HG03135 (cell line): ENCODE measurements around the gene SYT17.

ENCODE experiments used
- ATAC-seq: cut with Tn5 transposase; IDR thresholded peaks from one replicate; pipeline ENCODE4 v1.9.1; 2021; ENCODE audit warnings: mild to moderate bottlenecking, moderate library complexity; ENCODE audit not compliant: unreplicated experiment

Gene SYT17

GRCh38 chr16:19138601-19139000, 29.4 kb upstream of the SYT17 start:
- no peak for ATAC-seq

GRCh38 chr16:19139436-19140091, 28.5 kb upstream of the SYT17 start:
- no peak for ATAC-seq

- ATAC-seq = no peak
These were observed 27.6 kb upstream of the SYT17 start for GRCh38 chr16:19140396-19140795.

DNA sequence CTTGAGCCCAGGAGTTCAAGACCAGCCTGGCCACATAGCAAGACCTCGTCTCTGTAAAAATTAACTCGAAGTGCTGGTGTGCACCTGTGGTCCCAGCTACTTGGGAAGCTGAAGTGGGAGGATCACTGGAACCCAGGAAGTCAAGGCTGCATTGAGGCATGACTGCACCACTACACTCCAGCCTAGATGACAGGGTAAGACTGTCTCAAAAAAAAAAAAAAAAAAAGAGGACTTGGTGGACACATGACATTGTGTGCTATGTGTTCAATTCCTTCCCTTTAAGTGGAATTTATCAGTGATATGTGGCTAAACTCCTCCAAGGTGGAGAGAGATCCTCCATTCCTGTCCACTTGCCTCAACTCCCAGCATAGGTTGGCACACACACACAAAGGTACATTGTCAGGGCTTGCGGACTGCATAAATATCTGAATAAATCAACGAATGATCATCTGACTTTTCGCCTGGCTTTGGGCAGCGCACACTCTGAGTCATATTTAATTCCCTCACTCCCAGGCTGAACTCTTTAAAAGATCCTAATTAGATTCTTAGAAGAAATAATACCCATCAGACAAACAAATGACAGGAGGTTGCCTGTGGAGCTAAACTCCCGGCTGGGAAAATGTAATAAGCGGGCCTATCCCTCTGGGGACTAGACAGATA, 25.0 kb upstream of the SYT17 start:
- no peak for ATAC-seq

DNA sequence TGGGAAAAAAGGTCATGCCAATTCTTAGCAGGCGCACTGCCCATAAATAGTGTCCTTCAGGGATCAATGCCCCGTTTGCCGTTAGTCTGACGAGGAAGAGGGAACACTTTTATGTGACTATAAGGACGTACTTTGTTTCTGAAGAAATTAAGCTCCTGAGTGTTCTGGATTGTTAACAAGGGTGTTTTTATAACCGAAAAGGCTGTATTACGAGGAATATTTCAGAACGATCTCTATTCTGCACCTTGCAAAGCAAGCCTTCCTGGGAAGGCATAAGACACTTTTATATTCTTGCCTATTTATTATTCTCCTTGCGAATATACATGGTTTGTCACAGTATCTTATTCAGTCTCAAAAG, 24.5 kb upstream of the SYT17 start:
- ATAC-seq = no peak

DNA sequence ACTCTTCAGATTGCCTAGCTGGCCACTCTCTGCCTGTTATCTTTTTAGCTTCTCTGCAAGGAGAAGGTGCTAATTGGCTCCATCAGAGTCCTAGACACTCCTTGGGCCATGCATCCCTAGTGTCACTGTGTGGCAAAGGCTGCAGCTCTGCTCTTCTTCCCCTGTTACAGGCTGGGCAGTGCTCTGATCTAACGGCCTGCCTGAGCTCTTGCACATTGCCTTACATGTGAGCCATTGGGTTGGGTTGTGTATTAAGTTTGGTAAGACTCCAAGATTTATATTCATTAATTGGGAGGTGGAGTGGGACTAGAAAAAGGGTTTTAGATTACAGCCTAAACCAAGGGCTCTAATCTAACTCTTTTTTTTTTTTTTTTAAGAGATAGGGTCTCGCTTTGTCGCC, 23.0 kb upstream of the SYT17 start:
- no peak for ATAC-seq

DNA sequence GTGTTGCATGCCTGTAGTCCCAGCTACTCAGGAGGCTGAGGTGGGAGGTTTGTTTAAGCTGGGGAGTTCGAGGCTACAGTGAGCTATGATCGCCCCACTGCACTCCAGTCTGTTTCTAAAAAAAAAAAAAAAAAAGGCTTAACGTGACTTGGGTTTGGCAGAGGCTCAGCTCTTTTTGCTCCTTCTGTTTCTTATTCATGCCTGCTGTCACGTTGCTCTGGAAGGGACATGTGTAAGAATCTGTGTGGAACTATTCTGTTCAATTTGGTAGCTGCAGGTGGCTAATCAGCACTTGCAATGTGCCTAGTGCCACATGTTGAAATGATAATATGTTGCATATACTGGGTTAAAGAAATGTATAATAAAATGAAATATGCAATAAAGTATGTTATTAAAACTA, 20.9 kb upstream of the SYT17 start:
- ATAC-seq = no peak

DNA sequence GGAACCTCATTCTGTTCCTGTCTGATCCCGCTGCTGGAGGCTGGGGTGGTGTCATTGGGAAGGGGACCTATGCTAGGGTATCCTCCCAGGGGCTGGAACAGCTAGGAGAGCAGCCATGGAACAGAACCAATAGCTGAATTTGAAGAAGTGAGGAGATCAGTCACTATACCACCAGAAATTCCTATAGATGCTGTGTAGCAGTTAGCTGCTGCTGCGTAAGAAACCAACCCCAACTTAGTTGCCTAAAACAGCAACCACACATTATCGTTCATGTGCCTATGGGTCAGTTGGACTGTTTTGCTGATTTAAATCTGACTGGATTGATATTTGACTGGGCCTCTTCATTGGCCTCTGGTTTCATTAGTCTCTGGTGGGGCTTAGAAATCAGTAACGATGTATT, 20.4 kb upstream of the SYT17 start:
- no peak for ATAC-seq

- no peak for ATAC-seq
These were observed 19.9 kb upstream of the SYT17 start for GRCh38 chr16:19148189-19148588.

GRCh38 chr16:19151310-19151709, 16.7 kb upstream of the SYT17 start:
- no peak for ATAC-seq

DNA sequence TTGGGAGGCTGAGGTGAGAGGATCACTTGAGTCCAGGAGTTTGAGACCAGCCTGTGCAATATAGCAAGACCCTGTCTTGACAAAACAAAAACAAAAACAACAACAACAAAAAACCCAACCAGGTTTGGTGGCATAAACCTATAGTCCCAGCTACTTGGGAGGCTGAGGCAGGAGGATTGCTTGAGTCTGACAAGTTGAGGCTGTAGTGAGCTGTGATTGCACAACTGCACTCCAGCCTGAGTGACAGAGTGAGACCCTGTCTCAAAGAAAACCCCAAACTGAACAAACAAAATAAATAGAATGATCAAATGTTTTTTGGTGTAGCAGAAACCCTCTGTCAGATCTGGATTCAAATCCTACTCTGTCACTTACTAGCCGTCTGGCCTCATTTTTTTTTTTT, 16.0 kb upstream of the SYT17 start:
- ATAC-seq = no peak

GRCh38 chr16:19153876-19154275, 14.2 kb upstream of the SYT17 start:
- no peak for ATAC-seq

DNA sequence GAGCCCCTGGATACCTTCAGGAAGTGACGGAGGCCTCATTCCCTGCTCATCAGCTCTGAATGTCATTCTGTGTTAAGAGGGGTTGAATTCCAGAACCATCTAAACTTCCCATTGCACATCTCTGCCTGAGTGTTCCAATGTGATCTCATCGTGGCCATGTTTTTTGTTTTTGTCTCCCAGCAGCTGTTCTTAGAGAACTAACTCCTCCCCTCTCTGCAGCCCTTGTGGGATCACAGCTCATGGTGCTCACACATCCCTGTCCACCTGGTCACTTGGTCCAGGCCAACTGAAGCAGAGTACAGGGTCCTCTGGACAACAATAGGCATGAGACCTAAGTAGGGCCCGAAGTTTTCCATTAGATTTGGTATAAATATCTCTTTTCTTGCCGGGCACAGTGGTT, 6.0 kb upstream of the SYT17 start:
- no peak for ATAC-seq

- ATAC-seq = no peak
These were observed 4.8 kb upstream of the SYT17 start for GRCh38 chr16:19163215-19163614.

GRCh38 chr16:19164285-19164684, 3.8 kb upstream of the SYT17 start:
- no peak for ATAC-seq

DNA sequence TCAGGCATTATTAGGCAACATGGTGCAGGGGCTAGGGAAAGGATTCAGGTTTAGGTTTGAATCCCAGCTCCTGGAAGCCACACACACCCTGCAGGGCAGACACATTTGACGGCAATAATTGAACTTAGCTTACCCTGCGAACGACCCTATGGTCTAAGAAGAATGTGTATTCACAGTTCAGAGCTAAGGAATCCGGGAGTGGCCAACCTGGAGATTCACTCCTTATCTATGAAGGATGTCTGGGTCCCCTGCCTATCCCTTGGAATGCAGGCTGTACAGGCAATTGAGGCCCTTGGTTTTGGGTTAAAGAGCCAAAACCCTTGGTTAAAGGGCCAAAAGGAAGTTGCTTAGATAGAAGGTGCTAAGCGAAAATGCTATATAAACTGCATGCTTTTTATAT, 2.9 kb upstream of the SYT17 start:
- ATAC-seq = no peak

- ATAC-seq = no peak
These were observed 1.5 kb upstream of the SYT17 start for GRCh38 chr16:19166500-19166899.

- no peak for ATAC-seq
These were observed 486 bp downstream of the SYT17 start for GRCh38 chr16:19168371-19169081.

DNA sequence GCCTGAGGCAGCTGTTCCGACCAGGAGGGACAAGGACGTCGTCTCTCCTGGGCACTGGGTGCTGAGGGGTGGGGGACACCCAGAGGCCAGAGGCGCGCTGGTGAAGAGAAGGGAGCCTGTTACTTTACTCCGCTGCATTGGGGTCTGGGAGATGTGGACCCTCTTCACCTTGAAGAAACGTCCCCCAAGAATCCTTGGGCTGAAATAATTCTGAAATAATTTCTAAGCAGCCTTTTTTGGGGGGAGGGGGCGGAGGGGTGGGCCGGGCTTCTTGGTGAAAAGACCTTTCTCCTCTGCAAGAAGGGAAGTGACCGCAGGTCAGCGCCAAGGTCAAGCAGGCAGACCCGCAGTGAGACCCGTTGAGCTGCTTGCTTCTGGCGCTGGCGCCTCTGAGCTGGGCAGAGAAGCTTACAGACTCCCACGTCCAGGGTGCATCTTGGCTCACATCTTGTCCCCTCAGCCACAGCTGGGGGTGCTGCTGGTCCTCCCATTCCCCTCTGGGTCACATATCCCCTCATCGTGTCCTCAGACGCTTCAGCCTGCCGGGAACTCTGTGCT, 1.1 kb downstream of the SYT17 start:
- no peak for ATAC-seq

GRCh38 chr16:19170043-19170655, 2.1 kb downstream of the SYT17 start:
- ATAC-seq = no peak

- no peak for ATAC-seq
These were observed 4.2 kb downstream of the SYT17 start for GRCh38 chr16:19172098-19172780.
